ENCODE data around the gene CFAP77. TPM values are rescaled to one million over a fixed set of nuclear protein-coding genes. Genes with fewer than 3 reads are reported as not detected.

The CFAP77 gene
- total RNA-seq, 2 donors from 2014 or later = not detected

- H3K4me3 Mint-ChIP-seq = no peak overlapping the region
- ATAC-seq (replicated peaks) = no peak
- no peaks in the 10 kb centered on the region for H3K27me3 Mint-ChIP-seq
- H3K27ac Mint-ChIP-seq = no peak overlapping the region
- H3K9me3 Mint-ChIP-seq = no peaks in the 10 kb centered on the region
- no peaks in the 10 kb centered on the region for H3K4me1 Mint-ChIP-seq
- H3K36me3 Mint-ChIP-seq (ENCODE audit: low read depth) = peaks cover 100% of the 10 kb centered on the region
Observed at GRCh38 chr9:132610661-132611060, 200.7 kb downstream of the CFAP77 start.

- no peak for ATAC-seq (replicated peaks)
- H3K27ac Mint-ChIP-seq = no peak overlapping the region
- peaks cover 5% of the 10 kb centered on the region for H3K4me1 Mint-ChIP-seq
- H3K27me3 Mint-ChIP-seq = no peaks in the 10 kb centered on the region
- no peak overlapping the region for H3K4me3 Mint-ChIP-seq
- H3K9me3 Mint-ChIP-seq = no peaks in the 10 kb centered on the region
- H3K36me3 Mint-ChIP-seq (ENCODE audit: low read depth) = peaks cover 100% of the 10 kb centered on the region
Observed at GRCh38 chr9:132614324-132614723, 204.3 kb downstream of the CFAP77 start.

- H3K4me3 Mint-ChIP-seq = no peak overlapping the region
- peaks cover 5% of the 10 kb centered on the region for H3K4me1 Mint-ChIP-seq
- H3K27me3 Mint-ChIP-seq = no peaks in the 10 kb centered on the region
- no peak overlapping the region for H3K27ac Mint-ChIP-seq
- H3K36me3 Mint-ChIP-seq (ENCODE audit: low read depth) = peaks cover 100% of the 10 kb centered on the region
- no peaks in the 10 kb centered on the region for H3K9me3 Mint-ChIP-seq
- ATAC-seq (replicated peaks) = no peak
Observed at GRCh38 chr9:132615774-132616173, 205.8 kb downstream of the CFAP77 start.

- peaks cover 97% of the 10 kb centered on the region for H3K36me3 Mint-ChIP-seq (ENCODE audit: low read depth)
- H3K4me1 Mint-ChIP-seq = peaks cover 5% of the 10 kb centered on the region
- no peak overlapping the region for H3K27ac Mint-ChIP-seq
- ATAC-seq (replicated peaks) = no peak
- H3K27me3 Mint-ChIP-seq = no peaks in the 10 kb centered on the region
- no peak overlapping the region for H3K4me3 Mint-ChIP-seq
- no peaks in the 10 kb centered on the region for H3K9me3 Mint-ChIP-seq
Observed at GRCh38 chr9:132616725-132617124, 206.7 kb downstream of the CFAP77 start.

- Mint-ChIP-seq H3K4me1 (peaks cover 1% of the 10 kb centered on the region), H3K36me3 (ENCODE audit: low read depth) (peaks cover 96% of the 10 kb centered on the region), H3K27ac (no peak overlapping the region), H3K4me3 (no peak overlapping the region), H3K9me3 (no peaks in the 10 kb centered on the region), H3K27me3 (no peaks in the 10 kb centered on the region)
- ATAC-seq (replicated peaks) = no peak
Observed at GRCh38 chr9:132622159-132622558, 212.1 kb downstream of the CFAP77 start.

Other genes starting within 250 kb of the CFAP77 start
- 1 to 10 TPM in 1 of 2 donors, under 1 TPM in 1; 0.82 to 2.2 TPM for gene NTNG2, start 248.2 kb upstream of the CFAP77 start, total RNA-seq
- 10 to 100 TPM; 39.9 to 41.3 TPM for gene SETX, start 55.2 kb upstream of the CFAP77 start, total RNA-seq
- gene TTF1, start 3.4 kb upstream of the CFAP77 start, total RNA-seq = 10 to 100 TPM; 22.1 to 27.0 TPM
- gene BARHL1, start 172.4 kb downstream of the CFAP77 start, total RNA-seq = not detected

Data from activated T-helper 17 cell treated with anti-CD3 and anti-CD28 coated beads, Interleukin-2, amount 50 U/mL, for 72 hours (primary cell).